SK-N-SH (cell line): ENCODE data around the gene WFDC2.

ENCODE experiments used
- POLR2AphosphoS5 ChIP-seq: IDR thresholded peaks from 2 replicates; pipeline ENCODE4 v1.6.1; 2012; ENCODE audit warnings: low read depth, low read length
- RAD21 ChIP-seq: IDR thresholded peaks from 2 replicates; pipeline ENCODE4 v1.6.1; 2012; ENCODE audit warnings: mild to moderate bottlenecking, low read length
- USF2 ChIP-seq: fragments of 150-350 bp; IDR thresholded peaks from 2 replicates; pipeline ENCODE4 v1.6.1; 2017; ENCODE audit warnings: antibody characterized with exemption, low read length, low read depth, borderline replicate concordance

GRCh38 chr20:45502561-45502960, 33.0 kb downstream of the WFDC2 start:
- TF ChIP-seq POLR2AphosphoS5 = no peak
- no peak for TF ChIP-seq RAD21
- TF ChIP-seq USF2 = no peak
